Activated CD4-positive, alpha-beta T cell treated with anti-CD3 and anti-CD28 coated beads for 1 hour (primary cell): ENCODE data around the gene ANOS1.
A peak's percentile ranks its signal among the peaks of the same experiment; 100 is the strongest.
"Not testable (repeated sequence)": the region's sequence is repeated elsewhere in the genome, so short reads cannot be mapped to it uniquely, and the experiment has no call there.

ENCODE experiments used
- DNase-seq: peaks from one replicate; pipeline ENCODE4 v3.0.0-alpha.2; 2020

Gene ANOS1, protein sequence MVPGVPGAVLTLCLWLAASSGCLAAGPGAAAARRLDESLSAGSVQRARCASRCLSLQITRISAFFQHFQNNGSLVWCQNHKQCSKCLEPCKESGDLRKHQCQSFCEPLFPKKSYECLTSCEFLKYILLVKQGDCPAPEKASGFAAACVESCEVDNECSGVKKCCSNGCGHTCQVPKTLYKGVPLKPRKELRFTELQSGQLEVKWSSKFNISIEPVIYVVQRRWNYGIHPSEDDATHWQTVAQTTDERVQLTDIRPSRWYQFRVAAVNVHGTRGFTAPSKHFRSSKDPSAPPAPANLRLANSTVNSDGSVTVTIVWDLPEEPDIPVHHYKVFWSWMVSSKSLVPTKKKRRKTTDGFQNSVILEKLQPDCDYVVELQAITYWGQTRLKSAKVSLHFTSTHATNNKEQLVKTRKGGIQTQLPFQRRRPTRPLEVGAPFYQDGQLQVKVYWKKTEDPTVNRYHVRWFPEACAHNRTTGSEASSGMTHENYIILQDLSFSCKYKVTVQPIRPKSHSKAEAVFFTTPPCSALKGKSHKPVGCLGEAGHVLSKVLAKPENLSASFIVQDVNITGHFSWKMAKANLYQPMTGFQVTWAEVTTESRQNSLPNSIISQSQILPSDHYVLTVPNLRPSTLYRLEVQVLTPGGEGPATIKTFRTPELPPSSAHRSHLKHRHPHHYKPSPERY

DNA sequence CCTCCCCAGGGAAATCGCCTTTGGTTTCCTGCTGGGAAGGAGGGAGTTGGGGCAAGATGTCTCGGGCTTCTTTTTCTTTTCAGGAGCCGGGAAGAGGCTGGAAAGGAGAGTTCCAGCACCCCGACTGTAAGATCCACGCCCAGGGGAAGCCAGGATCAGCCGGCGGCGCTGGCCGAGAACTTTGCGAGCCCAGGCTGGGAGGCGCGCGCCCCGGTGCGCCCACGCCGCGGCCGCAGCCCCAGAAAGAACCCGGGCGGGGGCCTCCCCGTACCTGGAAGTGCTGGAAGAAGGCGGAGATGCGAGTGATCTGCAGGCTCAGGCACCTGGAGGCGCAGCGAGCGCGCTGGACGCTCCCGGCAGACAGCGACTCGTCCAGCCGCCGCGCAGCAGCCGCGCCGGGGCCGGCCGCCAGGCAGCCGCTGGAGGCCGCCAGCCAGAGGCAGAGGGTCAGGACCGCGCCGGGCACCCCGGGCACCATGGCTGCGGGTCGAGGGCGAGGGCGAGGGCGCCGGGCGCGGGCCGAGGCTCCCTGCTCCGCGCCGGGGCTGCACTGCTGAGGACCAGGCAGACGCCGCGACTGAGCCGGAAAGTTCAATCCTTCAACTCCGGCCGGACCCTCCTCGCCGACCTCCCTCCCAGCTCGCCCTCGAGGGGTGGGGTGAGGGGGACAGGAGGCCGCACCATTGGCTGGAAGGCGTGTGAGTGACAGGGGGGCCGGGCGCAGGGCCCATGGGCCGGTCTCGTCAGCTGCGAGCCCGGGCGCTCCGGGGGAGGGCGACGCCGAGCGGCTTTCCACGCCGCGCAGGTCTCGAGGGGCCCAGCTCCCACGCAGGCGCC is at the start of gene ANOS1:
TSS of gene ANOS1 (minus strand) at position 579 of the 837 bp plus-strand sequence. CDS start at position 478, 101 bp downstream.
- DNase-seq = no peak

DNA sequence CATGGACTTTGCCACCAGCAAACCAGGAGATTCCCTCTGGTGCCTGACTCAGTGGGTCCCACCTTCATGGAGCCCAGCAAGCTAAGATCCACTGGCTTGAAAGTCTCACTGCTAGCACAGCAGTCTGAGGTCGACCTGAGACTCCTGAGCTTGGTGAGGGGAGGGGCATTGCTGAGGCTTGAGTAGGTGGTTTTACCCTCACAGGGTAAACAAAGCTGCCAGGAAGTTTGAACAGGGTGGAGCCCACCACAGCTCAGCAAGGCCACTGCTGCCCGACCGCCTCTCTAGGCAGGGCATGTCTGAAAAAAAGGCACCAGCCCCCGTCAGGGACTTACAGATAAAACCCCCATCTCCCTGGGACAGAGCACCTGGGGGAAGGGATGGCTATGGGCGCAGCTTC is 41.2 kb upstream of the ANOS1 start:
- DNase-seq = no peak

DNA sequence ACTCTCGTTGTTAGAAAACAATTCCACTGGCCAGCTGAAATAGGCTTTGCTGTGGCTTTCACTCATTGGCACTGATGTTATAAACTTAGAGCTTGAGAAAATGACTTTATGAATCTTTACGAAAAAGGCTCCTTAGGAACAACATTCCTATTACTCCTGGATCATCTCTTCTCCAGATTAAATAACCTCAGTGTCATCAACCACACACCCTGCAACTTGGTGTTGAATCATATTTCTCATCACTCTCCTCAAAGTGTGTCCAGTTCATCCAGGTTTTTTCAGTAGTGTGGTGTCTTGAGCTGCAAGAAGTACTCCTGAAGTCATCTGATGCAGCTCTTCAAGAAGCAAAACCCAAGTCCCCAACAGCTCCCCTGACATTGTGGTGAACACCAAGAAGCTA is 28.1 kb upstream of the ANOS1 start:
- no peak for DNase-seq

DNA sequence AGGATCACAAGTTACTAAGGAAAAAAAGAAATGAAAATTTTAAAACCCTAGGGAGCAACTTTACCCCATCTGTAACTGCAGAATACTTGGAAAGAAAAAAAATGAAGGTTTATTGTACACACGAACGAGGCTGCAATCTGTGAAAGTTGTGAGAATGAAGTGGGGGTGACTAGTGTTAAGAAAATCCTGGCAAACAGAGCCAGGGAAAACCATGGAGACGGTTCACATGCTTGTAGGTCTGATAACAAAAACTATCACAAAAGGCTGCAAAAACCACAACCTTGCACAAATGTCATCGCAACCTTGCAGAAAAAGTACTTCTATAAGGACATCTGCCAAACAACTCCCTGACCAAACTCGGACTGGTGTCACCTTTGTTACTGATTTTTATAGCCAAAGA is 26.8 kb upstream of the ANOS1 start:
- DNase-seq = not testable (repeated sequence)

DNA sequence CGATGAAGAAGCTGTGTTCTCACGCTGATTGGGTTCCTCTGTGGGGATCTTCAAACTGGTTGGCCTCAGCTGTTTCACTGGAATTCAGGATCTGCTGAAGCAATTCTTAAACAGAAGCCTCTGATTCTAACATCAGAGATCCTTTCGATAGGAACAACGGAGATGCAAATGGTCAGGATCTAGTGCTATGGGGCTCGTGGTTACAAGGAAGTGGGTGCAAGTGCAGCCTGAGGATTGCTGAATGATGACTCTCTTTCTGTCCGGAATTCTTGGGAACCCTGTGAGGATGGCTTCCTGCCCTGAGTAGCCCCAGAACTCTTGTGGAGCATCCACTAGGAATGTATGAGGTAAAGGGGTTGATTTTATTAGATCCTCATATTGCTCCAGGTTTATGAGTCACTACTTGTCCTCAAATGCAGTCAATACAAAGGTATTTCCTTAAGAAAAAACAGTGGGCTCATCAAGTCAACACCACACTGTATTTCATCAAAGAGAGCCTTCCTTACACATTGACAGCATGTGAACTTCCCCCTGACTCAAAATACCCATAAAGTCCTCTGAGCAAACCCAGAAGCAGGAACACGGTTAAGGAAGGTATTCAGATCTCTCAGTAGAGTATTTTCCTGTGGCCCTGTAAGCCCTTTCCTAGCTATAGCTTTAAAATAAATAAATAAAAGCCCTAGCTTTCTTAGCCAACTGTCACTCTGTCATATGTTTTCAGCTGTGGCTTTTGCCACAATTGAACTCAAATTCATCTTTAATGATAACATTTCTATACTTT is 25.9 kb upstream of the ANOS1 start:
- not testable (repeated sequence) for DNase-seq

DNA sequence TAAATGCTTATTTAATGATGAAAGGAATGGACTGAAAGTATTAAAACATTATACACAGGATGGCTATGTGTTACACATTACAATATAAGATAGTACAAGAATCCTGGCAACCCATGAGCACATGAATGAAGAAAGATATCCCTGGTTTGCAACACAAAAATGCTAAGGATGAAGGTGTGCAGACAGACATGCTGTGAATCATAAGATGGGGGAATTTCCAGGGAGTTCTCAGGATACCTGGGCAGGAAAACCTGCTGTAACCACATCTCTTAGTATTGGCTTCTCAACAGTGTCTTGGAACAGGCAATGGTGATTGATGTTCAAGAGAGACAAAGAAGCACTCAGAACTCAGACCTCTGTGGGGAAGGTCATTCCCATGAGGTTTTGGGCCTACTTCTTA is 23.9 kb upstream of the ANOS1 start:
- no peak for DNase-seq

DNA sequence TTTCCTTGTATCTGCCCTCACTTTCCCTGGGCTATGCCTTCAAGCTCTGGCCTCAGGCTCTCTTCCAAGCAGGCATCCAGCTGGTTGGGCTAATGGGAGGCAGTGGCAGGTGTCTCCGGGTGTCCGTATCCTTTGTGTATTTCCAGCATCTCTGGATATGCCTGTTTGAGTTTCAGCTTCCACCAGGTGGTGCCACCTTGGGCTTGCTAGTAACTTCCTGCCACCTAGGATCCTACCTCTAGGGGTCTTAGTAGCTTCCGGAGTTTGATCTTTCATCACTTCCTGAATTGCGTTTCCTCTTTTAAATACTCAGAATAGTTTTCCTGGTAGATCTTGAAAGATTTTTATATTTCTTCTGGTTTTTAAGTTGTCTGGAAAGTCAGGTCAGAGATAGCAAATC is 23.2 kb upstream of the ANOS1 start:
- DNase-seq = no peak

GRCh38 chrX:8749697-8750096 is 17.8 kb upstream of the ANOS1 start:
- no peak for DNase-seq

DNA sequence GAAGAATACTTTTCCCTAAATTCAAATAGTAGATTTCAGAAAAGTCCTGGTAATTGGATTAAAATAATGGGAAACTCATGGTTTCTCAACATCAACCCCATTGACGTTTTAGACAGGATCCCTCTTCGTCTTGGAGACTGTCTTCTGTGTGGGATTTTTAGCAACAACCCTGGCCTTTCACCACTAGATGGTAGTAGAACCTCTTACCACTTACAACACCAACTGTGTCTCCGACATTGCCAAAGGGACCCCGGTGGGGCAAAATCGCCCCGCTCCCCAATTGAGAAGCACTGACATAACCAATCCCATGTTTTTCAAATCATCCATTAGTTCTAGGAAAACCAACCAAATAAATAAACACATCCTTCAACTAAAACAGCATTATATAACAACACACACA is 16.9 kb upstream of the ANOS1 start:
- no peak for DNase-seq

GRCh38 chrX:8743126-8743732 is 11.3 kb upstream of the ANOS1 start:
- peak; percentile 28 for DNase-seq

DNA sequence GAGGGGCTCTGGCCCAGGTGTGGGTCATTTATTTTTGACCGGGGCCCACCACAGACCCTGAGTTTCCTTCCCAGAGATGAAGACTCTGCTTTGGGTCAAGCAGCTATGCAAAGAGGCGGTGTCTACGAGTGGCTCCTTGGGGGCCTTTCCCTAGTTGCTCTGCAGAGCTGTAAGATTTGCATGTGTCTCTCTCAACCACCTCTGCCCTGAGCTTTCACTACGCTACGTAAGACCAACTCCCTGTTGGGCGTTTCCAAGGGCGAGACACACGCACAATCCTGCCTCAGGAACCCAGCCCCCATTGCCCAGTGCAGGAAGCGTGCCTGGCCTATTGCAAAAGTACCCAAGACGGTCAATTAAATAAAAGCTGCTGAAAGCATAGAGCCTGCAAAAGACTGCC is 10.0 kb upstream of the ANOS1 start:
- no peak for DNase-seq

GRCh38 chrX:8738588-8739189 is 6.8 kb upstream of the ANOS1 start:
- no peak for DNase-seq

DNA sequence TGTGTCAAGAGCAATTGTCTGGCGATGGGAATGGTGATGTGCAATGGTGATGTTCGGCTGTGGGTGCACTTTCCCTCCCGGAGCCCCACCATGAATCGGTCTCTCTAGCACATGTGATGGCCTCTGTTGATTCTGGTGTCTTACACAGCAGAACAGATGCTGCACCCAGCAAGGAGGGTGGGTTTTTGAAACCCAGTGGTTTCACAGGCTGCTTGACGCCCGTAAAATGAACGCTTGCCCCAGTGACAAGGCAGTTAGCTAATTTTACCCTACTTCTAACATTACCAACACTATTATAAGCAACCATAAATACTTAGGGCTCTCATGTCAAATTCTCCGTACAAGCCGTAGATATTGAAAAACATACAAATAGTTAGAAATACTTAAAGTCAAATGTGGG is 5.9 kb upstream of the ANOS1 start:
- no peak for DNase-seq

DNA sequence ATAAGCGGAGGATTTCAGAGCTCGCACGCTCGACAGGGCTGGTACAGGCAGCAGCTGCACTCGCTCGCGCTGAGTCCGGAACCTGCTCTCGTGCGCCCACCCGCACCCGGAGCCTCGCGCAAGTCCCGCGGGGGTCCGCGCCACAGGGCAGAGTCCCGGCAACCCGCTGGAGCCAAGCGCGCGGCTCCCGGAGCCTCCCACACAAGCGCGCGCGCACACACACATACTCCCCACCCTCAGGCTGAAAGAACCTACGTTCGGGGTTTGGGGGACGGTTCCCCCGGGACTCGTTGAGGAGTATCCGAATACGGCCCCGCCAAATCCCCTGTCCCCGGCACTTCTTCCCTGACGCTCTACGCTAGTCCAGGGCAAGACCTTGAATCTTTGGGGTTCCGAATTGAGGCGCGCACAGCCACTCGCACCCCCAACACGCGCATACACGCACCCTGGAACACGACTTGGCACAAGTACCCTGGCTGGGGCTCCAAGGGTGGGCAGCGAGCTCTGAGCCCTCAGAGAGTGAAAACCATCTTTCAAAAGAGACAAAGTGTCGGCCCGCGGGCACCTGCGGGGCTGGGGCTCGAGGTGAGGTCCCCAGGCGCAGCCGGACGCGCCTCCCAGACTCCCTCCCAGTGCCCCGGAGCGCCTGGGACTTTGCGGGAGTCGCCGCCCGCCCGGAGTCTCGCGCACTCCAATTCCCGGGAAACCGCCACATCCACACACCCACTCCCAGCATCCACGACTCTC is 952 bp downstream of the ANOS1 start:
- DNase-seq = no peak

DNA sequence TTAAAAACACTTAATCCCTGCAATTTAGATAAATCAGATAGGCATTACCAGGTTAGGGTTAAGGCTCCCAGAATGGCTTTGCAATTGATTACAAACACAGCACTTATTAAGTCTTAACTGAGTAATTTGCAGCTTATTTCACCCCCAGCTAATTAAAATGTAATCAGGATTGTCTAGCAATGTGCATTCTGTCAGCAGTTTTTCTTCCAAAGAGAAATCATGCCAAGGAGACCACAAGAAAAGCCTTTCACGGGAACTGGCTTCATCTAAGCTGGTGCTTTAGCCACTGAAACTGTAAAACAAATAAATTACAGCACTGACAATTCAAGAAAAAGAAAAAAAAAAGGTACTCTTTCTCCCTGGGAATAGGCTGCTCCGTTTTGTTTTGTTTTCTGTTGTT is 2.1 kb downstream of the ANOS1 start:
- DNase-seq = no peak

DNA sequence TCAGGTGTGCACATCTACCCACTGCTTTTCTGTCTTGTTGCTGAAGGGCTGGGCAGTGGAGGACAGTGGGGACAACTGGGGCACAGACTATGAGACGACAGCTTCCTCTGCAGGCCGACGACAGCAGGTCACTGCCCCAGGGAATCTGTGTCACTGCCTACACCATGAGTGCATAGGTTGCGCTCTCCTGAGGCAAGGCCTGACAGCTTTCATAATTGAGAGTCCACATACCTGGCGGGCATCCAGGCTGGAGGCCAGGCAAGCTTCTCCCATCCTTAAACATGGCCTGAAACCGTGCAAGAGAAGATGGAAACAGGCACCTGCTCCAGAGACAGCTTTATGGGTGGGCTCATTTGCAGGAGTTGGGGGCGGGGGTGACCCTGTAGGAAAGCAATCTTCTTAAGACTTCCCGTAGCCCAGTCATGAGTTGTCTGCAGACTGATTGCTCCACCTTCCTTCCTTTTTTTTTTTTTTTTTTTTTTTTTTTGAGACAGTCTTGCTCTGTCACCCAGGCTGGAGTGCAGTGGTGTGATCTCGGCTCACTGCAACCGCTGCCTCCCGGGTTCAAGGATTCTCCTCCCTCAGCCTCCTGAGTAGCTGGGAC is 2.9 kb downstream of the ANOS1 start:
- DNase-seq = no peak

GRCh38 chrX:8726031-8726652 is 5.8 kb downstream of the ANOS1 start:
- DNase-seq = no peak

DNA sequence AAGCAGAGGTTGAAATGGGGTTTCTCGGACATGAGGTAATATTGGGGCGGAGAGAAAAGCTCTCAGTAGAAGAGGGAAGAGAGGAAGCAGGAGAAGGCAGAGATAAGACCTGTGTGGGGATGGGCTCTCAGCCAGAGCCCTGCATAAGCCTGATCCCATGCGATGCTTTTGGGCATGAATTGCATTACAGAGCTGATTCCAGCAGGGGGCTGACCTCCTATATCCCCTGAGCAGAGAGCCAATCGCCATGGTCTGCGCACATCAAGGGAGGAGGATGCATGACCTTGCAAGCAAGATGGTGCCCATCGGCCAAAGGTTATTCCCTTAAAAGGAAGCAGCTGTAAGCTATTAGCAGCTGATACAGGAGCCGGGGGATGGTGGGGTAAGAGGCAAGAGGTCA is 7.6 kb downstream of the ANOS1 start:
- no peak for DNase-seq

- no peak for DNase-seq
Observed at GRCh38 chrX:8721536-8721935, 10.4 kb downstream of the ANOS1 start.

DNA sequence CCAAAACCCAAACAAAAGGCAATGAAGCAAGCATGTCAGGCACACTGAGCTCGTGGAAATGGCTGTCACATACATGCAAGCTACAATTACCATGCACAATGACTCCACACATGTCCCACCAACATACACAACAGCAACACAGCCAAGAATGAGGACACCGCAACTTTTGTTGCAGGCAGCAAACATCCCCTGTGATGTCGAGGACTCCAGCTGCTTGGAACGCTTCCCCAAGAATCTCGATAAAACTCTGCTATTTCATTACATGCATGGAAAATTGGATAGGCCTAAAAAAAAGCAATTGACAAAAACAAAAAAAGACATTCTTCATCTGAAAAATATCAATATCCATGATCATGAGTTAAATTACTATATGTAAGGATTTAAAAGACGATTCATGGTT is 11.8 kb downstream of the ANOS1 start:
- DNase-seq = no peak
